ENCODE measurements around the gene TREM2. TPM values are rescaled to one million over a fixed set of nuclear protein-coding genes. Genes with fewer than 3 reads are reported as not detected.

Gene TREM2
- not detected in 3 replicates for total RNA-seq
- long read RNA-seq = 0 reads

DNA sequence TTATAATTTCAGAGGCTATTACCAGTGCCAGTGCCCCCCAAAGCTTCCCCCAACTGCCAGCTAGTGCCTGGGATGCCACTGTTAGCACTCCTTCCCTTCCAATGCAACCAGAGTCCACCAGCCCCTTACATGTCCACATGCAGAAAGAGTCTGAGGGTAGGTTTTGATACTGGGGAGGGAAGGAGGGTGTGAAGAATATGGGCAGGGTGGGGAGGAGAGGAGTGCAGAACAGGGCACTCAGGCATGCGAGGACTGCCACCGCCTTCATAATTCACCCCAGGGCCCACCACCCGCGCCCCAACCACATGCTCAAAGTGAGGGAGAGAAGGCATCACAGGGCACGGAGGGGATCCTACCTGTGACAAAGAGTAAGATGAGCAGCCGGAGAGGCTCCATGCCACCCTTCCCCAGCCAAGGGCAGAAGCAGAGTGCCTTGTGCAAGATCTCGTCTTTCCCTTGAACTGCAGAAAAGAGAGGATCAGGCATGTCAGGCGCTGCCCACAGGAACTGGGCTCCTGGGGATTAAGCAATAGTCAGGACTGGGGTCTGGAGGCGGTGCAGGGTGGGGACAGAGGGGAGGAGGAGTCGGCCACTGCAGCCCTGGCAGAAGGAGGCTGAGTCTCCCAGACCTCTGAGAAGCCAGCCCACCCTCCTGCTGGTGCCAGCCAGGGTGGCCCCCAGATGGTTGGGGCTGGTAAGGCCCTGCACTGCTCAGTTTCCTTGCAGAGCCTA is at the start of gene TREM2:
TREM2 (minus strand) TSS at position 430 of the 732 bp plus-strand sequence; CDS start at position 396, 34 bp downstream.
- peaks cover 2% of the 10 kb centered on the region for H3K36me3 Mint-ChIP-seq (ENCODE audit: low read depth)
- H3K27ac Mint-ChIP-seq (ENCODE audit: unreplicated experiment) = no peak within 1 kb of the TSS
- TF ChIP-seq CTCF (IDR thresholded peaks at IDR 0.05) = no peak
- no peaks in the 10 kb centered on the region for H3K9me3 Mint-ChIP-seq (ENCODE audit: low read depth)
- H3K4me1 Mint-ChIP-seq (ENCODE audit: low read depth) = no peaks in the 10 kb centered on the region
- no peak for DNase-seq (ENCODE audit: low spot score)
- H3K27me3 Mint-ChIP-seq (ENCODE audit: low read depth) = peaks cover 38% of the 10 kb centered on the region
- H3K4me3 Mint-ChIP-seq (ENCODE audit: unreplicated experiment) = no peak within 1 kb of the TSS

DNA sequence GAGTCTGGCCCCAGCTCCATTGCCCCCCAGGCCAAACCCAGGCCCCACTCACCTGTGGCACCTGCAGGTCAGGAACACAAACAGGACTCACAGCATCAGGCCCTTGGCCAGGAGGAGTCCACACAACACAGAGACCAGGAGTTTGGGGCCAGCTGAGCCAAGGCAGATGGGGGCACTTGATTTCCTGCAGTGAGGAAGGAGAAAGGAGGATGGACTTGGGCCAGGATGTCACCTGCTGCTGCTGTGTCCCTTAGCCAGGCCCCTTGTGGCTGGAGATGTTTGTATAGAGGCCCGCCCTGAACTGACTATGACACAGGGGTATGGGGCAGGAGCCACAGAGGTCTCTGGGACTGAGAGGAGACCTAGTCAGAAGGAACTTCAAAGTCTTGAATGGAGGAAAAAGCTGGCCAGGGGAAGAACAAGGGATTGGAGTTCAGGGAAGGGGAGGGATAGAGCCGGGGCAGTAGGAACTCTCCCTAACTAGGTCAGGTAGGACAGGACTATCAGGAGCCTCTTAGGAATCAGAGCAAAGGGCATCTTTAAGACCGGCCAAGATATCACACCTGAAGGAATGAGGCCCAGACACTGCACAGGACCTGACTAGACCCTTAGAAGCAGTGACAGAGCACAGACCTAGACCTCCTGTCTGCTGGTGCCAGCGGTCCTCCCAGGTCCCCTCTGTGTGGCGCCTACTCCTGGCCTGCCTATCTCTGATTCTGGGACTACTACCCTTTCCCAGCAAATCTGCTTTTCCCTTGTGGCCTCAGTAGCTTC is 46.8 kb upstream of the TREM2 start:
- DNase-seq (ENCODE audit: low spot score) = no peak
- Mint-ChIP-seq H3K4me1 (ENCODE audit: low read depth) (no peaks in the 10 kb centered on the region), H3K27ac (ENCODE audit: unreplicated experiment) (no peak overlapping the region), H3K9me3 (ENCODE audit: low read depth) (peaks cover 19% of the 10 kb centered on the region), H3K4me3 (ENCODE audit: unreplicated experiment) (no peak overlapping the region), H3K36me3 (ENCODE audit: low read depth) (peaks cover 5% of the 10 kb centered on the region), H3K27me3 (ENCODE audit: low read depth) (peaks cover 58% of the 10 kb centered on the region)
- no peak for TF ChIP-seq CTCF (IDR thresholded peaks at IDR 0.05)

GRCh38 chr6:41208439-41209106 is 45.7 kb upstream of the TREM2 start:
- Mint-ChIP-seq H3K27ac (ENCODE audit: unreplicated experiment) (no peak overlapping the region), H3K4me1 (ENCODE audit: low read depth) (no peaks in the 10 kb centered on the region), H3K36me3 (ENCODE audit: low read depth) (peaks cover 2% of the 10 kb centered on the region), H3K4me3 (ENCODE audit: unreplicated experiment) (no peak overlapping the region), H3K9me3 (ENCODE audit: low read depth) (peaks cover 13% of the 10 kb centered on the region), H3K27me3 (ENCODE audit: low read depth) (peaks cover 51% of the 10 kb centered on the region)
- no peak for TF ChIP-seq CTCF (IDR thresholded peaks at IDR 0.05)
- no peak for DNase-seq (ENCODE audit: low spot score)

GRCh38 chr6:41204156-41204555 is 41.2 kb upstream of the TREM2 start:
- Mint-ChIP-seq H3K4me3 (ENCODE audit: unreplicated experiment) (no peak overlapping the region), H3K27me3 (ENCODE audit: low read depth) (peaks cover 22% of the 10 kb centered on the region), H3K36me3 (ENCODE audit: low read depth) (peaks cover 2% of the 10 kb centered on the region), H3K9me3 (ENCODE audit: low read depth) (peaks cover 8% of the 10 kb centered on the region), H3K27ac (ENCODE audit: unreplicated experiment) (no peak overlapping the region), H3K4me1 (ENCODE audit: low read depth) (peaks cover 8% of the 10 kb centered on the region)
- no peak for TF ChIP-seq CTCF (IDR thresholded peaks at IDR 0.05)
- no peak for DNase-seq (ENCODE audit: low spot score)

DNA sequence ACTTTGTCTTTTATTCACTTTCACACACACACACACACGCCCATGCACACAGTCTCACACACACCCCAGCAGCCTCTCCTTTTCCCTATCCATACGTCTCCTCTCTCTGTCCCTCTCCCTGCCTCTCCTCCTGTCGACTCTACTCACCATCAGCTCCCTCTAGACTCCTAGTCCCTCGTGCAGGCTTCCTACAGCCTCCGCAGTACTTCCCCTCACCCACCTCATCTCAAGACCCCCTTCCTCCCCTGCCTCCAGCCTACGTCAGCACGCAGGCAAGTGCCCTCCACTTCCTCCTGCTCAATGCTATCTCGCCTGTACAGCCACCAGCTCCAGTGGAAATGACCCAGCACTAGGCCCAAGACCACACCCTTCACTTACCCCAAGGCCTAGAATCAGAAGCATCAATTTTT is 38.9 kb upstream of the TREM2 start:
- Mint-ChIP-seq H3K27ac (ENCODE audit: unreplicated experiment) (peak overlapping the region; percentile 27), H3K4me1 (ENCODE audit: low read depth) (peaks cover 8% of the 10 kb centered on the region), H3K27me3 (ENCODE audit: low read depth) (peaks cover 19% of the 10 kb centered on the region), H3K36me3 (ENCODE audit: low read depth) (no peaks in the 10 kb centered on the region), H3K4me3 (ENCODE audit: unreplicated experiment) (no peak overlapping the region), H3K9me3 (ENCODE audit: low read depth) (no peaks in the 10 kb centered on the region)
- no peak for TF ChIP-seq CTCF (IDR thresholded peaks at IDR 0.05)
- DNase-seq (ENCODE audit: low spot score) = no peak

Measured in chondrocyte (in vitro differentiated cells).